ENCODE measurements around the gene MARCHF3. TPM values are rescaled to one million over a fixed set of nuclear protein-coding genes. Genes with fewer than 3 reads are reported as not detected.

MARCHF3 gene
- total RNA-seq, 5 donors from 2014 or later (not counting 1 experiment from before 2014, with no cell fraction given): 5.6 to 9.9 (median 7.6) TPM

GRCh38 chr5:126987271-126987899 is 43.0 kb downstream of the MARCHF3 start:
- no peaks in the 10 kb centered on the region for H3K27me3 Mint-ChIP-seq
- peak overlapping the region; percentile 59 to 66 (median 64) for H3K4me3 Mint-ChIP-seq
- no peak overlapping the region for H3K4me3 ChIP-seq (ENCODE audit: control insufficient read depth in 1 of 2, extremely low read depth in 1 of 2, low read length in 1 of 2)
- H3K9me3 ChIP-seq: no peaks in the 10 kb centered on the region
- DNase-seq (no peak), ATAC-seq (replicated peaks in 1 of 4) (peak in 2 of 4 experiments; percentile 17 to 21)
- POLR2A ChIA-PET: no interaction called here
- peaks cover 16 to 19% of the 10 kb centered on the region in 2 experiments for H3K4me1 ChIP-seq (ENCODE audit: control insufficient read depth in 1 of 2, extremely low read depth in 1 of 2, insufficient read depth in 2 of 2, low read length in 2 of 2)
- CTCF ChIA-PET: no interaction called here
- peak overlapping the region; percentile 94 to 95 for H3K27ac Mint-ChIP-seq
- H3K36me3 ChIP-seq (ENCODE audit: control insufficient read depth in 2 of 2, extremely low read depth in 1 of 2, insufficient read depth in 1 of 2, low read length in 1 of 2): no peaks in the 10 kb centered on the region
- no peaks in the 10 kb centered on the region for H3K9me3 Mint-ChIP-seq
- no peaks in the 10 kb centered on the region for H3K36me3 Mint-ChIP-seq
- H3K4me1 Mint-ChIP-seq: peaks cover 38 to 58% (median 56%) of the 10 kb centered on the region in 3 donors
- WGBS (ENCODE audit: insufficient coverage): no CpG with 5 or more reads among the region's 4 CpGs
- peak overlapping the region; percentile 52 for H3K27ac ChIP-seq (ENCODE audit: low read length)
- H3K27me3 ChIP-seq (replicated peaks in 1 of 2; ENCODE audit: control insufficient read depth in 2 of 2, extremely low read depth in 1 of 2, insufficient read depth in 2 of 2, low read length in 1 of 2): no peaks in the 10 kb centered on the region

- no peak overlapping the region for H3K4me3 Mint-ChIP-seq
- no peak overlapping the region for H3K4me3 ChIP-seq (ENCODE audit: control insufficient read depth in 1 of 2, extremely low read depth in 1 of 2, low read length in 1 of 2)
- H3K27me3 Mint-ChIP-seq: no peaks in the 10 kb centered on the region
- peaks cover 15 to 17% of the 10 kb centered on the region in 2 experiments for H3K4me1 ChIP-seq (ENCODE audit: control insufficient read depth in 1 of 2, extremely low read depth in 1 of 2, insufficient read depth in 2 of 2, low read length in 2 of 2)
- peaks cover 44 to 51% (median 49%) of the 10 kb centered on the region in 3 donors for H3K4me1 Mint-ChIP-seq
- ChIA-PET CTCF (no interaction called here), POLR2A (no interaction called here)
- H3K27ac Mint-ChIP-seq: peak overlapping the region; percentile 64 to 83
- no peak for DNase-seq
- no peak overlapping the region for H3K27ac ChIP-seq (ENCODE audit: low read length)
- H3K9me3 Mint-ChIP-seq: no peaks in the 10 kb centered on the region
- ATAC-seq (replicated peaks in 1 of 4): no peak
- H3K36me3 Mint-ChIP-seq: no peaks in the 10 kb centered on the region
- no peaks in the 10 kb centered on the region for H3K9me3 ChIP-seq
- H3K27me3 ChIP-seq (replicated peaks in 1 of 2; ENCODE audit: control insufficient read depth in 2 of 2, extremely low read depth in 1 of 2, insufficient read depth in 2 of 2, low read length in 1 of 2): no peaks in the 10 kb centered on the region
- WGBS (ENCODE audit: insufficient coverage): no CpG with 5 or more reads among the region's 2 CpGs
- no peaks in the 10 kb centered on the region for H3K36me3 ChIP-seq (ENCODE audit: control insufficient read depth in 2 of 2, extremely low read depth in 1 of 2, insufficient read depth in 1 of 2, low read length in 1 of 2)
Measured at GRCh38 chr5:126984632-126985031, 45.7 kb downstream of the MARCHF3 start.

- H3K4me3 ChIP-seq (ENCODE audit: control insufficient read depth in 1 of 2, extremely low read depth in 1 of 2, low read length in 1 of 2): no peak overlapping the region
- Mint-ChIP-seq H3K4me1 (peaks cover 43 to 45% (median 44%) of the 10 kb centered on the region in 3 donors), H3K9me3 (no peaks in the 10 kb centered on the region), H3K27me3 (no peaks in the 10 kb centered on the region), H3K27ac (peak overlapping the region; percentile 17 to 62), H3K4me3 (no peak overlapping the region), H3K36me3 (no peaks in the 10 kb centered on the region)
- DNase-seq (no peak), ATAC-seq (replicated peaks in 1 of 4) (no peak)
- H3K36me3 ChIP-seq (ENCODE audit: control insufficient read depth in 2 of 2, extremely low read depth in 1 of 2, insufficient read depth in 1 of 2, low read length in 1 of 2): no peaks in the 10 kb centered on the region
- no peaks in the 10 kb centered on the region for H3K27me3 ChIP-seq (replicated peaks in 1 of 2; ENCODE audit: control insufficient read depth in 2 of 2, extremely low read depth in 1 of 2, insufficient read depth in 2 of 2, low read length in 1 of 2)
- H3K9me3 ChIP-seq: no peaks in the 10 kb centered on the region
- 92% methylated on average over 1 of the region's 2 CpGs for WGBS (ENCODE audit: insufficient coverage)
- CTCF ChIA-PET: no interaction called here
- POLR2A ChIA-PET: no interaction called here
- no peak overlapping the region for H3K27ac ChIP-seq (ENCODE audit: low read length)
- H3K4me1 ChIP-seq (ENCODE audit: control insufficient read depth in 1 of 2, extremely low read depth in 1 of 2, insufficient read depth in 2 of 2, low read length in 2 of 2): peaks cover 8 to 10% of the 10 kb centered on the region in 2 experiments
Measured at GRCh38 chr5:126983874-126984266, 46.5 kb downstream of the MARCHF3 start.

GRCh38 chr5:126982926-126983873 is 47.2 kb downstream of the MARCHF3 start:
- ChIA-PET POLR2A (interaction anchor here in 1 of 2 donors (0.5 kb wide), 1 partner anchor 42 kb away, joined by 3 read pairs; no protein-coding TSS in a partner anchor), CTCF (no interaction called here)
- 96% methylated on average over 11 of the region's 12 CpGs for WGBS (ENCODE audit: insufficient coverage)
- no peaks in the 10 kb centered on the region for H3K36me3 ChIP-seq (ENCODE audit: control insufficient read depth in 2 of 2, extremely low read depth in 1 of 2, insufficient read depth in 1 of 2, low read length in 1 of 2)
- H3K4me1 ChIP-seq (ENCODE audit: control insufficient read depth in 1 of 2, extremely low read depth in 1 of 2, insufficient read depth in 2 of 2, low read length in 2 of 2): peaks cover 4 to 9% of the 10 kb centered on the region in 2 experiments
- no peak overlapping the region for H3K4me3 Mint-ChIP-seq
- no peak overlapping the region for H3K4me3 ChIP-seq (ENCODE audit: control insufficient read depth in 1 of 2, extremely low read depth in 1 of 2, low read length in 1 of 2)
- peak overlapping the region; percentile 56 to 62 for H3K27ac Mint-ChIP-seq
- no peaks in the 10 kb centered on the region for H3K9me3 Mint-ChIP-seq
- peak in 1 of 4 experiments; percentile 14 for ATAC-seq (replicated peaks in 1 of 4)
- no peaks in the 10 kb centered on the region for H3K9me3 ChIP-seq
- DNase-seq: no peak
- no peaks in the 10 kb centered on the region for H3K27me3 ChIP-seq (replicated peaks in 1 of 2; ENCODE audit: control insufficient read depth in 2 of 2, extremely low read depth in 1 of 2, insufficient read depth in 2 of 2, low read length in 1 of 2)
- H3K27me3 Mint-ChIP-seq: no peaks in the 10 kb centered on the region
- H3K27ac ChIP-seq (ENCODE audit: low read length): no peak overlapping the region
- H3K4me1 Mint-ChIP-seq: peaks cover 39 to 45% (median 39%) of the 10 kb centered on the region in 3 donors
- H3K36me3 Mint-ChIP-seq: no peaks in the 10 kb centered on the region

GRCh38 chr5:126982202-126982601 is 48.2 kb downstream of the MARCHF3 start:
- no peak overlapping the region for H3K4me3 Mint-ChIP-seq
- H3K4me3 ChIP-seq (ENCODE audit: control insufficient read depth in 1 of 2, extremely low read depth in 1 of 2, low read length in 1 of 2): no peak overlapping the region
- 100% methylated on average over 1 of the region's 1 CpG for WGBS (ENCODE audit: insufficient coverage)
- ChIA-PET CTCF (interaction anchor here in 1 of 2 donors (0.5 kb wide), 2 partner anchors 9 to 10 kb away, joined by 3 to 7 read pairs; no protein-coding TSS in a partner anchor), POLR2A (interaction anchor here in 1 of 2 donors (0.6 to 0.9 kb wide), 3 partner anchors 12 to 154 kb away, joined by 3 to 6 read pairs (median 3); no protein-coding TSS in a partner anchor)
- no peak overlapping the region for H3K27ac ChIP-seq (ENCODE audit: low read length)
- H3K4me1 Mint-ChIP-seq: peaks cover 29 to 40% (median 29%) of the 10 kb centered on the region in 3 donors
- no peaks in the 10 kb centered on the region for H3K9me3 Mint-ChIP-seq
- ATAC-seq (replicated peaks in 1 of 4) (no peak), DNase-seq (no peak)
- no peaks in the 10 kb centered on the region for H3K36me3 Mint-ChIP-seq
- no peaks in the 10 kb centered on the region for H3K27me3 ChIP-seq (replicated peaks in 1 of 2; ENCODE audit: control insufficient read depth in 2 of 2, extremely low read depth in 1 of 2, insufficient read depth in 2 of 2, low read length in 1 of 2)
- H3K9me3 ChIP-seq: no peaks in the 10 kb centered on the region
- no peaks in the 10 kb centered on the region for H3K36me3 ChIP-seq (ENCODE audit: control insufficient read depth in 2 of 2, extremely low read depth in 1 of 2, insufficient read depth in 1 of 2, low read length in 1 of 2)
- H3K4me1 ChIP-seq (ENCODE audit: control insufficient read depth in 1 of 2, extremely low read depth in 1 of 2, insufficient read depth in 2 of 2, low read length in 2 of 2): peaks cover 0 to under 1% of the 10 kb centered on the region in 2 experiments
- no peak overlapping the region for H3K27ac Mint-ChIP-seq
- no peaks in the 10 kb centered on the region for H3K27me3 Mint-ChIP-seq

- Mint-ChIP-seq H3K27me3 (no peaks in the 10 kb centered on the region), H3K36me3 (no peaks in the 10 kb centered on the region), H3K27ac (no peak overlapping the region), H3K4me3 (no peak overlapping the region), H3K4me1 (peaks cover 25 to 40% (median 26%) of the 10 kb centered on the region in 3 donors), H3K9me3 (no peaks in the 10 kb centered on the region)
- Histone ChIP-seq H3K4me1 (ENCODE audit: control insufficient read depth in 1 of 2, extremely low read depth in 1 of 2, insufficient read depth in 2 of 2, low read length in 2 of 2) (no peaks in the 10 kb centered on the region), H3K9me3 (no peaks in the 10 kb centered on the region), H3K4me3 (ENCODE audit: control insufficient read depth in 1 of 2, extremely low read depth in 1 of 2, low read length in 1 of 2) (no peak overlapping the region), H3K27me3 (replicated peaks in 1 of 2; ENCODE audit: control insufficient read depth in 2 of 2, extremely low read depth in 1 of 2, insufficient read depth in 2 of 2, low read length in 1 of 2) (no peaks in the 10 kb centered on the region), H3K36me3 (ENCODE audit: control insufficient read depth in 2 of 2, extremely low read depth in 1 of 2, insufficient read depth in 1 of 2, low read length in 1 of 2) (no peaks in the 10 kb centered on the region), H3K27ac (ENCODE audit: low read length) (no peak overlapping the region)
- DNase-seq (no peak), ATAC-seq (replicated peaks in 1 of 4) (no peak)
- CTCF ChIA-PET: interaction anchor here in 1 of 2 donors (0.5 kb wide), 1 partner anchor 10 kb away, joined by 3 read pairs; no protein-coding TSS in a partner anchor
- POLR2A ChIA-PET: interaction anchor here (0.5 to 0.9 kb wide), 3 partner anchors 17 to 204 kb away, joined by 3 to 6 read pairs (median 4); no protein-coding TSS in a partner anchor
- WGBS (ENCODE audit: insufficient coverage): no CpG with 5 or more reads among the region's 1 CpG
Measured at GRCh38 chr5:126981701-126982100, 48.7 kb downstream of the MARCHF3 start.

All from T-cell (primary cell).